Lower leg skin (tissue), 3 donors: Measurements from ENCODE around the gene TRABD2A.

ENCODE experiments used
- CTCF ChIP-seq, 3 donors: fragments of 450-650 bp; IDR thresholded peaks; one replicate each; pipeline ENCODE4 v1.5.1; 2016; ENCODE audit warnings: antibody characterized with exemption in 3 of 3, mild to moderate bottlenecking in 3 of 3, moderate library complexity in 2 of 3
- POLR2A ChIP-seq, 2 donors: fragments of 450-650 bp; IDR thresholded peaks; one replicate each; pipeline ENCODE4 v1.6.1; 2016 to 2017; ENCODE audit warnings: antibody characterized with exemption in 2 of 2, mild to moderate bottlenecking in 1 of 2, moderate library complexity in 1 of 2

DNA sequence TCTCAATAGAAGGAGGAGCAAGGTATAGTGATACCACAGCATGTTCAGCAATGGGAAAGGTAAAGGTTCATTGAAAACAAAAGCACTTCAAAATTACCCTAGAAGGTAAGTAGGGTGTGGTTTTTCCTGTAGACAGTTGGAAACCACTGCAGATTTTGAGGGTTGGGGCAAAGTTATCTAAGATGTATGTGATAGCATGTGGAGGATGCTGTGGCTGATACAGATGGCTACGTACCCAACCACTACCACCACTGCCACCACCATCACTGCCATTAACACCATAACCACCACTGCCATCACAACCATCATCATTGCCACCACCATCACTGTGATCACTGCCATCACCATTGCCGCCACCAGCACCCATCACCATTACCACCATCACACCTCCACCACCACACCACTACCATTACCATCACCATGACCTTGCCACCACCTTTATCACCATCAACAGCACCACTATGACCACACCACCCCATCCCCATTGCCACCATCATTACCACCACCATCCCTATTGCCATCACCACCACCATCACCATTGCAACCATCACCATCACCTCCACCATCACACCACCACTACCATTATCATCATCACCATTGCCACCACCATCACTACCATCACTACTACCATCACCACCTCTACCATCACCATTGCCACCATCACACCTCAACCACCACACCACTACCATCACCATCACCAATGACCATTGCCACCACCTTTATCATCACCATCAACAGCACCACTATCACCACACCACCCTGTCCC, 28.2 kb upstream of the TRABD2A start:
- TF ChIP-seq CTCF (IDR thresholded peaks at IDR 0.05) (no peak), POLR2A (IDR thresholded peaks at IDR 0.05) (no peak)
